GM18870 (cell line): Measurements from ENCODE around the gene RAD51AP1.
"Not testable (repeated sequence)": the region's sequence is repeated elsewhere in the genome, so short reads cannot be mapped to it uniquely, and the experiment has no call there.

Experiments used
- ATAC-seq: cut with Tn5 transposase; IDR thresholded peaks from one replicate; pipeline ENCODE4 v1.9.1; 2021; ENCODE audit warnings: moderate library complexity; ENCODE audit not compliant: unreplicated experiment

Gene RAD51AP1

DNA sequence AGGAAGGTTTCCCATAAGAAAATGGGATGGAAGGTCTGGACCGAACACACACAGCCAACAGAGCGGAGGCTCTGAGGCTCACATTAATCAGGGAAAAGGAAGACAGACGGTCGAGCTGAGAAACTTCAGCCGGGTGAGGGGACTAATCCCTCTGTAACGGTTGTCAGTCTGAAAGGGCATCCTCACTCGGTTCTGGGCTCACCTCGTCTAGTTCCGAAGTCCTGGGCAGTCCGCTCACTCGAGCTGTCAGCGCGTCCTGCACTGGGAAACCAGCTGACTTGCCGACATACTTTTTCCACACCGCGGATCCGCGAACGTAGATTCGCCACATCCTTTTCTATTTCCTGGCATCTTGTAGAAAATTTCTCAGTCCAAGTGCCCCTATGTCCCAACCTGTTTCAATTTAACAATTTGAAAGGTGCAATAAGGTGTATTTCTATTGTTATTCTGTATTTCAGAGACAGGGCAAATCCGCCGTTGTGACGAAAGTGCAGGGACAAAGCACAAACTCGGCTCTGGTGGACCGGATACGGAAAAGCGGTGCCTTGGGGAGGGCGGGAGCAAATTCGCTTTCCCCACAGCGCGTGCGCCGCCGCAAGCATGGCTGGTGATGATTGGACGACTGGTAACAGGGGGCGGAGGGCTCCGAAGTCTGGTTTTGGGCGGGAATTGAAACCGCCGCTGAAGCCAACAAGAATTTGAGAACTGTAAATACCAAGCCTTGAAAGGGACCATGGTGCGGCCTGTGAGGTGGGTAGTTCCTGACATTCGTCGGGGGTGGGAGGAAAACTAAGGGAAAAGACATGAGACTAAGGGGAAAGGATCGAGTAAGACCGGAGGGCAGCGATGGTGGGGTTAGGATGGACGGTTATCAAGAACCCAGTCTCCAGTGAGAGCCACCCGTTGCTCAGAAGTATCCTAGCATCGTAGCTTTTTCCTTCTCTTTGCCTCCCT lies at the start of gene RAD51AP1:
Gene RAD51AP1, plus strand, starts transcription at position 684 of the 954 bp plus-strand sequence. Its CDS starts 50 bp downstream, at position 734.
- peak; percentile 60 for ATAC-seq

DNA sequence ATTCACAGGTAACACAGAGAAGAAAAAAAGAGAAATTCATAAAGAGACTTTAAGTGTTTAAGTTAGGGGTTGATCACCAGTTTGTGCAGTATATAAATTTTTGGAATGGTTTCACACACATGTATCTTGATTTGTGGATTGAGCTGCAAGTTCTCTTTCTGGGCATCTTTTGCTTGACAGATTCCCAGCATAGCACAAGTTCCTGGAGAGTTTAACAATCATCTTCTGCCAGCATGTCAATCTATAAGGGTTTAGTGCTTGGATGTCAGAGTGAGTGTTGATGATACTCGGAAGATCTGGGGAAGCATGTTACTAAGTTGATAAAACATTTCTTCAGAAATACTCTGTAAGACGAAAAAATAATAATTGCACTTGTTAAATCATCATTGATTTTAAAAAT lies 49.1 kb upstream of the RAD51AP1 start:
- no peak for ATAC-seq

DNA sequence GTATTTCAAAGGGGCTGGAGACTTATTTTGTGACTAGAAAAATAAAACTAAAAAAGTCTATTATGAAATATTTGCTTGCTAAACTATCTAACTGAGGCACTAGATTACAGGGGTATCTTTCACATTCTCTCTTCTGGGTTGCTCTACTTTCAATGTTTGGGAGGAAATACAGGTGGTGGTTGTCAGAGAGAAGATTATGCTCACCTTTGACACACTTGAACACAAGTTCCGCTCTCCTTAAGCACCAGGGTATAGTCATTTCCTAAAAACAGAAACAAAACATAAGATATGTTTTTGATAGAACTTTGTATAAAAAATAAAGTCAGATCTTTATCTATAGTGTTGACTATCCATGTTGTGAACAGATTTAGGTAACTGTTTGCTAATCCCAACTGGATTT lies 47.7 kb upstream of the RAD51AP1 start:
- no peak for ATAC-seq

DNA sequence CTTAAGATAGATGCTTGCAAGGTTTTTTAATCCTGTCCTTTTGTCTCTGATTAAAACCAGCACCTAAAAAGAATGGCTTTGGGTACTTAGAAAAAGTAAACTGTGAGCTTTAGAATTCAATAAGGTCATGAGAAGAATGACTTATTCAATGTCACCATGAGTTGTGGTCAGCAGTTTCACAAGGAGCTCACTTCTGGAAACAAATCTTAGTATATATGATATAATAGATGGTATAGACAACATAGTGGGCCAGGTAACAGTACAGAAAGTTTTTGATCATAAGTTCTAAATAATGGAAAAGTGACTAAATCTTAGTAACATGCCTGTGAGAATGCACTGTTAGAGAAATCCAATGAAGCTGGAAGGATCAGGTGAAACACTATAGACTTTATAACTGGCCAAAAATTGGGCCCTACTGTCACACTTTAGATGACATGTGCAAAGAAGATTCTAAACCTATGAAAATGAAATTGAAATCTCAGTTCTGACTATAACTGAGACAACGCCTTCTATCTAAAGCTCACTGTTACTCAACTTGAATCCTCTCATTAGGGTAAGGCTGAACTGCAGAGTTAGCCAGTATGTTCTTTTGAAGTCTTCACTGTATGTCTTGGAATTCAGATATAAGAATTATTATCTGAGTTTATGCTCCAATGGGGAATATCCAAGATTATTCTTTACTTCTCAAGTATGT lies 42.4 kb upstream of the RAD51AP1 start:
- ATAC-seq, result peak; percentile 63

- no peak for ATAC-seq
Measured at GRCh38 chr12:4499186-4499585, 39.5 kb upstream of the RAD51AP1 start.

GRCh38 chr12:4505376-4505986 lies 33.2 kb upstream of the RAD51AP1 start:
- ATAC-seq, result no peak

DNA sequence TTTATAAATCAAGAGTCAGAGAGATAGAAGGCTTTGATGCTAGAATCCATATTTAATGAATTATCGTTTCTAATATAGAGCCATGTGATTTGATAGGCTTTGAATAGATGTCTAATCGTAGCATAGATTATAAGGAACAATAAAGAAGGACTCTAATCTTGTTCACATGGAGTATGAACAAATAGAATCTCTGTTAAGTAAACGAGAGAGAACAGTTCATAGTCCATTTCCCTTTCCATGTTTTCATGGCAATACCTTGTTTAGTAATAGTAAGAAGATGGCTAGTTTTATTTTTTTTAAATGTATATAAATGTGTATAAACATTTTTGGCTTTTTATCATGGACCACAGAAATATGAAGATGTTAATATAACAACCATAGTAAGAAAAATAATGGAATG lies 32.3 kb upstream of the RAD51AP1 start:
- ATAC-seq, result no peak

- peak; percentile 77 for ATAC-seq
Measured at GRCh38 chr12:4506870-4507269, 31.8 kb upstream of the RAD51AP1 start.

- ATAC-seq, result not testable (repeated sequence)
Measured at GRCh38 chr12:4508503-4508902, 30.2 kb upstream of the RAD51AP1 start.

GRCh38 chr12:4509269-4509668 lies 29.4 kb upstream of the RAD51AP1 start:
- ATAC-seq, result not testable (repeated sequence)

DNA sequence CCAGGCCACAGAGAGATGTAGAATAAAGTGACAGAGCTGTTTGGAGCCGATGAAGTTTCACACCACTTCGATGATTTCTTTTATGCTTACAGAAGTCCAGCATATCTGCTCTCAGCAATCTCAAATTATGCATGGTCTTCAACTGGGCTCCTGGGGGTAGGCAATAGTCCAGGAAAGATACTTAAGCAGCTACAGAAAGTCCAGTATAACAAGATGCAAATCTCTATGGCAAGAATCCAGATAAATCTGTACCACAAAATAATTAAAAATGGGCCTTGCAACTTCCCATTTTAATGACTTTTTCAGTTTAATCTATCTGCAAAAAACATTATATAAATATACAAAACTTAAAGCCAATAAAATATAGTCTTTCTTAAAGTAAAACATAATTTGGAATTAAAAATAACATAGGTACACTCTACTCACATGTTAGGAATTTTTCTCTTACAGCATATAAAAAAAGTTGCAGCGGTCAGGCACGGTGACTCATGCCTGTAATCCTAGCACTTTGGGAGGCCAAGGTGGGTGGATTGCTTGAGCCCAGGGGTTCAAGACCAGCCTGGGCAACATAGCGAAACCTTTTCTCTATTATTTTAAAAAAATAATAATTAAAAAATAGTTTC lies 20.5 kb upstream of the RAD51AP1 start:
- no peak for ATAC-seq

- not testable (repeated sequence) for ATAC-seq
Measured at GRCh38 chr12:4523443-4523842, 15.2 kb upstream of the RAD51AP1 start.

- no peak for ATAC-seq
Measured at GRCh38 chr12:4526923-4527546, 11.7 kb upstream of the RAD51AP1 start.

GRCh38 chr12:4530160-4530559 lies 8.5 kb upstream of the RAD51AP1 start:
- ATAC-seq, result no peak

DNA sequence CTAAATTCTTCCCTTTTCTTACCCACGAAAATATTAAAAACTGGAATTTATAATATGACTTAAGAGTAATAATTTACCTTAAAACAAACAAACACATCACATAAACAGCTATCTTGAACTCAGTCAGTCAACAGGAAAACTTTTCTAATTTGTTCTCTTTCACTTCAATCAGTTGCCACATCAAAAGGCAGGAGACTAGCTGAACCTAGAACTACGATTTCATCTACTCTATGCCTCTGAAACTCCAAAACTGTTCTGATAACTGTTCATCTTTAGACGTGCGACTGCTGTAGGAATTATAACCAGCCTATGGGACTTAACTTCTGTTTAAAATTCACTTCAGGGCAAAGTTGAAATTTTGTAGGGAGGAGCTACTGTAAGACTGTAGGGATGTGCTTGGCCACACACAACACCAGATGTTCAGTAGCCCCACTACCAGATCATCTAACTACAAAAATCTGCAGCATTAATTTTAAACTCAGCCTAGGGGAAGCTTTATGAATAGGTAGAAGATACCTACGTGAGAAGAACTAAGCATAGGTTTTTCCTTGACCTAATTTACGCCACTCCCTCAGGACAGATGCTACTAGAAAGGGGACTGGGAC lies 7.6 kb upstream of the RAD51AP1 start:
- ATAC-seq, result no peak

- no peak for ATAC-seq
Measured at GRCh38 chr12:4535092-4535491, 3.6 kb upstream of the RAD51AP1 start.

- ATAC-seq, result no peak
Measured at GRCh38 chr12:4535871-4536270, 2.8 kb upstream of the RAD51AP1 start.

- no peak for ATAC-seq
Measured at GRCh38 chr12:4539167-4539870, 629 bp downstream of the RAD51AP1 start.

- ATAC-seq, result no peak
Measured at GRCh38 chr12:4540170-4540569, 1.5 kb downstream of the RAD51AP1 start.

GRCh38 chr12:4540638-4541037 lies 1.9 kb downstream of the RAD51AP1 start:
- no peak for ATAC-seq
